Stimulated activated naive B cell treated with anti-CD40 and anti-IgM and Interleukin-4, amounts not matched to agents 10 μg/mL and 1 μg/mL and 100 μg/mL, for 72 hours (primary cell): ENCODE results near the gene RPL3.
"Not testable (repeated sequence)": the region's sequence is repeated elsewhere in the genome, so short reads cannot be mapped to it uniquely, and the experiment has no call there.

Experiments used
- ATAC-seq, 2 donors: fragments of 150-1000 bp; cut with Tn5 transposase; replicated peaks; 2 replicates each; pipeline ENCODE4 v1.10.0; 2021; ENCODE audit warnings: moderate library complexity in 1 of 2
- DNase-seq: peaks from one replicate; pipeline ENCODE4 v3.0.0; 2021
- H3K27ac Mint-ChIP-seq: one replicate; pipeline ENCODE4 v1.8.0; 2022; ENCODE audit warnings: mild to moderate bottlenecking, mixed read lengths
- H3K27me3 Mint-ChIP-seq, 2 donors: one replicate each; pipeline ENCODE4 v1.8.0; 2022; ENCODE audit warnings: mixed read lengths in 2 of 2
- H3K36me3 Mint-ChIP-seq, 2 donors: one replicate each; pipeline ENCODE4 v1.8.0; 2022; ENCODE audit warnings: mixed read lengths in 2 of 2, mild to moderate bottlenecking in 1 of 2
- H3K4me1 Mint-ChIP-seq, 2 donors: one replicate each; pipeline ENCODE4 v1.8.0; 2022; ENCODE audit warnings: mixed read lengths in 2 of 2, mild to moderate bottlenecking in 1 of 2
- H3K4me3 Mint-ChIP-seq, 2 donors: one replicate each; pipeline ENCODE4 v1.8.0; 2022; ENCODE audit warnings: mild to moderate bottlenecking in 2 of 2, mixed read lengths in 2 of 2, moderate library complexity in 1 of 2
- H3K9me3 Mint-ChIP-seq, 2 donors: one replicate each; pipeline ENCODE4 v1.8.0; 2022; ENCODE audit warnings: mixed read lengths in 2 of 2, mild to moderate bottlenecking in 1 of 2

Gene RPL3

GRCh38 chr22:39358197-39358596 is 38.8 kb upstream of the RPL3 start:
- not testable (repeated sequence) for H3K4me3 Mint-ChIP-seq, H3K27ac Mint-ChIP-seq, DNase-seq, H3K36me3 Mint-ChIP-seq, H3K9me3 Mint-ChIP-seq, H3K27me3 Mint-ChIP-seq, ATAC-seq, H3K4me1 Mint-ChIP-seq

GRCh38 chr22:39357110-39358108 is 38.0 kb upstream of the RPL3 start:
- H3K9me3 Mint-ChIP-seq, H3K4me3 Mint-ChIP-seq, DNase-seq, H3K36me3 Mint-ChIP-seq, H3K27me3 Mint-ChIP-seq, H3K4me1 Mint-ChIP-seq, ATAC-seq, H3K27ac Mint-ChIP-seq: not testable (repeated sequence)

GRCh38 chr22:39356464-39356863 is 37.0 kb upstream of the RPL3 start:
- H3K4me1 Mint-ChIP-seq, result peaks cover 13 to 19% of the 10 kb centered on the region in 2 donors
- no peak for ATAC-seq
- no peak overlapping the region for H3K27ac Mint-ChIP-seq
- H3K27me3 Mint-ChIP-seq, result no peaks in the 10 kb centered on the region
- DNase-seq, result no peak
- H3K36me3 Mint-ChIP-seq, result peaks cover 3 to 7% of the 10 kb centered on the region in 2 donors
- H3K9me3 Mint-ChIP-seq, result no peaks in the 10 kb centered on the region
- H3K4me3 Mint-ChIP-seq, result no peak overlapping the region

GRCh38 chr22:39355805-39356204 is 36.4 kb upstream of the RPL3 start:
- H3K27me3 Mint-ChIP-seq, ATAC-seq, H3K4me3 Mint-ChIP-seq, DNase-seq, H3K27ac Mint-ChIP-seq, H3K36me3 Mint-ChIP-seq, H3K9me3 Mint-ChIP-seq: not testable (repeated sequence)
- peaks cover 16 to 25% of the 10 kb centered on the region in 2 donors for H3K4me1 Mint-ChIP-seq

GRCh38 chr22:39355080-39355479 is 35.7 kb upstream of the RPL3 start:
- H3K9me3 Mint-ChIP-seq, result no peaks in the 10 kb centered on the region
- no peaks in the 10 kb centered on the region for H3K27me3 Mint-ChIP-seq
- H3K27ac Mint-ChIP-seq, result peak overlapping the region; percentile 42
- DNase-seq, result no peak
- H3K36me3 Mint-ChIP-seq, result peaks cover 3 to 7% of the 10 kb centered on the region in 2 donors
- ATAC-seq, result no peak
- H3K4me1 Mint-ChIP-seq, result peaks cover 16 to 25% of the 10 kb centered on the region in 2 donors
- H3K4me3 Mint-ChIP-seq, result no peak overlapping the region

GRCh38 chr22:39353346-39353745 is 33.9 kb upstream of the RPL3 start:
- no peak for ATAC-seq

GRCh38 chr22:39352306-39352891 is 33.0 kb upstream of the RPL3 start:
- DNase-seq, result no peak
- Mint-ChIP-seq H3K9me3 (no peaks in the 10 kb centered on the region), H3K36me3 (no peaks in the 10 kb centered on the region), H3K27ac (no peak overlapping the region), H3K27me3 (no peaks in the 10 kb centered on the region), H3K4me3 (peak overlapping the region in 1 of 2 donors; percentile 89), H3K4me1 (peaks cover 23 to 34% of the 10 kb centered on the region in 2 donors)
- ATAC-seq, result no peak

More at GRCh38 chr22:39353346-39353745, 33.9 kb upstream of the RPL3 start:
- H3K27me3 Mint-ChIP-seq, result no peaks in the 10 kb centered on the region
- no peak for DNase-seq
- peaks cover 1% of the 10 kb centered on the region in 2 donors for H3K36me3 Mint-ChIP-seq
- H3K9me3 Mint-ChIP-seq, result no peaks in the 10 kb centered on the region
- H3K27ac Mint-ChIP-seq, result no peak overlapping the region
- H3K4me1 Mint-ChIP-seq, result peaks cover 23 to 34% of the 10 kb centered on the region in 2 donors
- H3K4me3 Mint-ChIP-seq, result no peak overlapping the region

- H3K27me3 Mint-ChIP-seq, result no peaks in the 10 kb centered on the region
- H3K4me3 Mint-ChIP-seq, result peak overlapping the region; percentile 81 to 89
- ATAC-seq (peak; percentile 88 to 89), DNase-seq (peak; percentile 77)
- H3K27ac Mint-ChIP-seq, result peak overlapping the region; percentile 85
- no peaks in the 10 kb centered on the region for H3K36me3 Mint-ChIP-seq
- H3K4me1 Mint-ChIP-seq, result peaks cover 23 to 34% of the 10 kb centered on the region in 2 donors
- no peaks in the 10 kb centered on the region for H3K9me3 Mint-ChIP-seq
Observed at GRCh38 chr22:39351689-39352214, 32.3 kb upstream of the RPL3 start.

GRCh38 chr22:39350757-39351688 is 31.6 kb upstream of the RPL3 start:
- Mint-ChIP-seq H3K27me3 (peaks cover 0 to 5% of the 10 kb centered on the region in 2 donors), H3K27ac (peak overlapping the region; percentile 91), H3K9me3 (no peaks in the 10 kb centered on the region), H3K4me3 (peak overlapping the region; percentile 81 to 89), H3K4me1 (peaks cover 23 to 34% of the 10 kb centered on the region in 2 donors), H3K36me3 (no peaks in the 10 kb centered on the region)
- DNase-seq (no peak), ATAC-seq (peak; percentile 47 to 49)

GRCh38 chr22:39349967-39350726 is 30.7 kb upstream of the RPL3 start, which contains the start of gene SYNGR1:
Gene SYNGR1 (plus strand): TSS chr22:39349991. CDS start chr22:39350011, 20 bp downstream.
- Mint-ChIP-seq H3K4me1 (peaks cover 23 to 34% of the 10 kb centered on the region in 2 donors), H3K27ac (peak within 1 kb of the TSS; percentile 91), H3K4me3 (peak within 1 kb of the TSS; percentile 88 to 91), H3K27me3 (peaks cover 0 to 5% of the 10 kb centered on the region in 2 donors), H3K9me3 (no peaks in the 10 kb centered on the region), H3K36me3 (no peaks in the 10 kb centered on the region)
- peak; percentile 3 to 4 for ATAC-seq
- no peak for DNase-seq

GRCh38 chr22:39349506-39349966 is 30.1 kb upstream of the RPL3 start:
- peak overlapping the region; percentile 87 for H3K27ac Mint-ChIP-seq
- peaks cover 0 to 5% of the 10 kb centered on the region in 2 donors for H3K27me3 Mint-ChIP-seq
- DNase-seq, result peak; percentile 19
- no peaks in the 10 kb centered on the region for H3K9me3 Mint-ChIP-seq
- ATAC-seq, result peak; percentile 20 to 22
- peak overlapping the region; percentile 88 to 91 for H3K4me3 Mint-ChIP-seq
- H3K36me3 Mint-ChIP-seq, result no peaks in the 10 kb centered on the region
- peaks cover 23 to 34% of the 10 kb centered on the region in 2 donors for H3K4me1 Mint-ChIP-seq

- no peak for ATAC-seq
- peak overlapping the region; percentile 88 to 91 for H3K4me3 Mint-ChIP-seq
- no peaks in the 10 kb centered on the region for H3K9me3 Mint-ChIP-seq
Observed at GRCh38 chr22:39348909-39349505, 29.6 kb upstream of the RPL3 start.

More at GRCh38 chr22:39348909-39349505, 29.6 kb upstream of the RPL3 start:
- Mint-ChIP-seq H3K27ac (peak overlapping the region; percentile 87), H3K27me3 (peaks cover 0 to 5% of the 10 kb centered on the region in 2 donors), H3K4me1 (peaks cover 23 to 34% of the 10 kb centered on the region in 2 donors), H3K36me3 (no peaks in the 10 kb centered on the region)
- no peak for DNase-seq
